Measurements from ENCODE around the gene PI4KB. TPM values are rescaled to one million over a fixed set of nuclear protein-coding genes. Genes with fewer than 3 reads are reported as not detected.

The PI4KB gene
- total and polyA plus RNA-seq, 9 of the 15 experiments (the other 6 are each of a cell fraction or from before 2014, with no cell fraction given): 3.1 to 65.4 (median 45.1) TPM

GRCh38 chr1:151281969-151282882 lies 45.0 kb downstream of the PI4KB start, which contains the start of gene ZNF687 (continued):
- no peak for TF ChIP-seq PCBP2 (IDR thresholded peaks at IDR 0.05; ENCODE audit: low read depth, low read length, poor library complexity, severe bottlenecking)
- 0 out of 2 replicates have a peak, but pooled peaks have one; percentile 53 for TF ChIP-seq SIN3B (IDR thresholded peaks at IDR 0.05; ENCODE audit: low read depth)
- peak; percentile 21 for TF ChIP-seq ETV1 (tag; conservative IDR thresholded peaks at IDR 0.05; ENCODE audit: low read depth)
- no peak for TF ChIP-seq ZNF398 (CRISPR knock-in tag; IDR thresholded peaks at IDR 0.05)
- TF ChIP-seq ZBTB12 (CRISPR knock-in tag; IDR thresholded peaks at IDR 0.05): 0 out of 2 replicates have a peak, but pooled peaks have one; percentile 32
- no peak for TF ChIP-seq ERF (CRISPR knock-in tag; IDR thresholded peaks at IDR 0.05)
- TF ChIP-seq ZNF766 (CRISPR knock-in tag; conservative IDR thresholded peaks at IDR 0.05): no peak
- TF ChIP-seq CCAR2 (IDR thresholded peaks at IDR 0.05; ENCODE audit: low read depth, low read length): no peak
- TF ChIP-seq POLR2B (IDR thresholded peaks at IDR 0.05; ENCODE audit: low read depth, partially characterized antibody): no peak
- TF ChIP-seq XRCC4 (IDR thresholded peaks at IDR 0.05; ENCODE audit: extremely low read depth, insufficient read depth, insufficient read length): no peak
- TF ChIP-seq FUS (optimal IDR thresholded peaks at IDR 0.05; ENCODE audit: low read depth, low read length): no peak
- no peak for TF ChIP-seq ZNF23 (CRISPR knock-in tag; IDR thresholded peaks at IDR 0.05)
- peak; percentile 99 for TF ChIP-seq NEUROD1 (IDR thresholded peaks at IDR 0.05; ENCODE audit: borderline replicate concordance, low read depth, low read length, partially characterized antibody)
- no peak; the same call in 1 of the 2 replicates for TF ChIP-seq ZBTB9 (CRISPR knock-in tag; IDR thresholded peaks at IDR 0.05)
- peak; percentile 3; the same call in 1 of the 2 replicates for TF ChIP-seq ZFP91 (CRISPR knock-in tag; IDR thresholded peaks at IDR 0.05)
- TF ChIP-seq ZEB2 (IDR thresholded peaks at IDR 0.05): no peak
- peak; percentile 83; the same call in 1 of the 2 replicates for TF ChIP-seq FOXP1 (CRISPR knock-in tag; IDR thresholded peaks at IDR 0.05)
- TF ChIP-seq DPF2 (IDR thresholded peaks at IDR 0.05): no peak; the same call in 1 of the 2 replicates
- no peak for TF ChIP-seq ZBTB34 (CRISPR knock-in tag; IDR thresholded peaks at IDR 0.05)
- no peak; the same call in 1 of the 2 replicates for TF ChIP-seq SUPT5H (IDR thresholded peaks at IDR 0.05)
